COLO829 (cell line): ENCODE measurements around the gene MRPL37.
"Not testable (repeated sequence)": the region's sequence is repeated elsewhere in the genome, so short reads cannot be mapped to it uniquely, and the experiment has no call there.

Experiments
- DNase-seq: peaks from one replicate; pipeline ENCODE4 v3.0.0; 2012; ENCODE audit warnings: low spot score

The MRPL37 gene

GRCh38 chr1:54172614-54173599, 27.1 kb upstream of the MRPL37 start:
- DNase-seq: no peak

- no peak for DNase-seq
Observed at GRCh38 chr1:54173681-54174080, 26.3 kb upstream of the MRPL37 start.

GRCh38 chr1:54174106-54174505, 25.9 kb upstream of the MRPL37 start:
- no peak for DNase-seq

GRCh38 chr1:54176621-54177327, 23.2 kb upstream of the MRPL37 start:
- DNase-seq: no peak

GRCh38 chr1:54177726-54178125, 22.2 kb upstream of the MRPL37 start:
- no peak for DNase-seq

GRCh38 chr1:54178296-54179070, 21.5 kb upstream of the MRPL37 start:
- no peak for DNase-seq

- DNase-seq: no peak
Observed at GRCh38 chr1:54180701-54181360, 19.1 kb upstream of the MRPL37 start.

- no peak for DNase-seq
Observed at GRCh38 chr1:54186056-54186455, 13.9 kb upstream of the MRPL37 start.

- DNase-seq: no peak
Observed at GRCh38 chr1:54188291-54188690, 11.7 kb upstream of the MRPL37 start.

- no peak for DNase-seq
Observed at GRCh38 chr1:54190526-54190925, 9.4 kb upstream of the MRPL37 start.

GRCh38 chr1:54191525-54191924, 8.4 kb upstream of the MRPL37 start:
- DNase-seq: no peak

- DNase-seq: no peak
Observed at GRCh38 chr1:54193453-54193852, 6.5 kb upstream of the MRPL37 start.

GRCh38 chr1:54199151-54199764, 709 bp upstream of the MRPL37 start:
- DNase-seq: no peak

- DNase-seq: no peak
Observed at GRCh38 chr1:54200519-54200997, 591 bp downstream of the MRPL37 start.

GRCh38 chr1:54204199-54204598, 4.2 kb downstream of the MRPL37 start:
- DNase-seq: no peak

- no peak for DNase-seq
Observed at GRCh38 chr1:54207287-54207686, 7.3 kb downstream of the MRPL37 start.

GRCh38 chr1:54207896-54208295, 7.9 kb downstream of the MRPL37 start:
- DNase-seq: not testable (repeated sequence)

GRCh38 chr1:54212872-54213271, 12.9 kb downstream of the MRPL37 start:
- no peak for DNase-seq

- no peak for DNase-seq
Observed at GRCh38 chr1:54215523-54215922, 15.6 kb downstream of the MRPL37 start.

GRCh38 chr1:54218883-54219687, 19.1 kb downstream of the MRPL37 start:
- no peak for DNase-seq

GRCh38 chr1:54219688-54220003, 19.7 kb downstream of the MRPL37 start:
- DNase-seq: no peak
